NCI-H1694 (cell line): Measurements from ENCODE around the gene SPOCK3.
"Not testable (repeated sequence)": the region's sequence is repeated elsewhere in the genome, so short reads cannot be mapped to it uniquely, and the experiment has no call there.

Experiments used
- DNase-seq: peaks from one replicate; lab custom pipeline; 2025; lab: John Stamatoyannopoulos, UW

Gene SPOCK3

GRCh38 chr4:167234316-167234881, at the start of gene SPOCK3:
Gene SPOCK3, minus strand, starts transcription at chr4:167234494.
- DNase-seq: peak; percentile 4

- no peak for DNase-seq
Observed at GRCh38 chr4:167282171-167282864, 48.0 kb upstream of the SPOCK3 start.

- not testable (repeated sequence) for DNase-seq
Observed at GRCh38 chr4:167281545-167281944, 47.3 kb upstream of the SPOCK3 start.

GRCh38 chr4:167274351-167274750, 40.1 kb upstream of the SPOCK3 start:
- no peak for DNase-seq

- no peak for DNase-seq
Observed at GRCh38 chr4:167265231-167265630, 30.9 kb upstream of the SPOCK3 start.

GRCh38 chr4:167248271-167248670, 14.0 kb upstream of the SPOCK3 start:
- DNase-seq: no peak

- no peak for DNase-seq
Observed at GRCh38 chr4:167239627-167240026, 5.3 kb upstream of the SPOCK3 start.

GRCh38 chr4:167238226-167238625, 3.9 kb upstream of the SPOCK3 start:
- no peak for DNase-seq

GRCh38 chr4:167233685-167234315, 494 bp downstream of the SPOCK3 start:
- DNase-seq: no peak

GRCh38 chr4:167232805-167233684, 1.2 kb downstream of the SPOCK3 start:
- no peak for DNase-seq

GRCh38 chr4:167230744-167231143, 3.5 kb downstream of the SPOCK3 start:
- no peak for DNase-seq

- DNase-seq: no peak
Observed at GRCh38 chr4:167222099-167222498, 12.2 kb downstream of the SPOCK3 start.

GRCh38 chr4:167221084-167221483, 13.2 kb downstream of the SPOCK3 start:
- DNase-seq: no peak

GRCh38 chr4:167218022-167218608, 16.2 kb downstream of the SPOCK3 start:
- no peak for DNase-seq

GRCh38 chr4:167216783-167217182, 17.5 kb downstream of the SPOCK3 start:
- no peak for DNase-seq

GRCh38 chr4:167210166-167210565, 24.1 kb downstream of the SPOCK3 start:
- DNase-seq: no peak

- no peak for DNase-seq
Observed at GRCh38 chr4:167196344-167197012, 37.8 kb downstream of the SPOCK3 start.

GRCh38 chr4:167190379-167190778, 43.9 kb downstream of the SPOCK3 start:
- DNase-seq: no peak

- no peak for DNase-seq
Observed at GRCh38 chr4:167185465-167185864, 48.8 kb downstream of the SPOCK3 start.

- no peak for DNase-seq
Observed at GRCh38 chr4:167183036-167183435, 51.3 kb downstream of the SPOCK3 start.

- DNase-seq: no peak
Observed at GRCh38 chr4:167177925-167178324, 56.4 kb downstream of the SPOCK3 start.
